ENCODE measurements around the gene UPF1.

The UPF1 gene

DNA sequence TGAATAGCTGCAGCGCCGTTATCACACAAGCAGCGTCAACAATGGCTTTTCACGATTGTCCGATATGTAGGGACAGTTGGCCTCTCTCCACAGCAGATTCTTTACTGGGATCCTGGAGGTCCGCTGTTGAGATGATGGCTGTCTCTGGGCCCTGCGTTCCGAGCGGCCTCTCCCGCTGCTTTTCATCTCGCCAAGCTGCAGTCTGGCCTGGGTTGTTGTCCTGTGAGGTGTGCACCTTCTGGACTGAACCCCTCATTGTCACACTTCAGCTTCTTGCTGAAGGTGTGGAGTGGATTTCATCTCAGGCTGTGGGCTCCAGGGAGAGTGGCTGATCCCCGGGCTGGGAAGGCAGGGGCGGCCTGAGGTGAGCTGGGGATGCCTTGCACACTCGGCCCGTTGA is 9.6 kb downstream of the UPF1 start:
- no peak overlapping the region for H3K27ac ChIP-seq (ENCODE audit: low read depth, low read length, severe bottlenecking)
- no peaks in the 10 kb centered on the region for H3K9me3 ChIP-seq (ENCODE audit: control insufficient read depth, low read length)
- H3K4me3 ChIP-seq (ENCODE audit: extremely low read depth, insufficient read depth, low read length, poor library complexity, severe bottlenecking): no peak overlapping the region
- peaks cover 9% of the 10 kb centered on the region for H3K4me1 ChIP-seq (ENCODE audit: control insufficient read depth, insufficient read depth, low read length, poor library complexity, severe bottlenecking)
- H3K36me3 ChIP-seq (ENCODE audit: control insufficient read depth, insufficient read depth, low read length): peaks cover 38% of the 10 kb centered on the region
- WGBS, 2 experiments (ENCODE audit: insufficient coverage in 2 of 2): 92 to 97% methylated on average over 13 to 15 of the region's 15 CpGs

GRCh38 chr19:18842166-18842565 is 10.4 kb downstream of the UPF1 start:
- Histone ChIP-seq H3K27ac (ENCODE audit: low read depth, low read length, severe bottlenecking) (no peak overlapping the region), H3K4me3 (ENCODE audit: extremely low read depth, insufficient read depth, low read length, poor library complexity, severe bottlenecking) (no peak overlapping the region)
- WGBS, 2 experiments (ENCODE audit: insufficient coverage in 2 of 2): 90 to 93% methylated on average over 5 to 7 of the region's 7 CpGs

GRCh38 chr19:18843960-18844359 is 12.2 kb downstream of the UPF1 start:
- Histone ChIP-seq H3K9me3 (ENCODE audit: control insufficient read depth, low read length) (no peaks in the 10 kb centered on the region), H3K27ac (ENCODE audit: low read depth, low read length, severe bottlenecking) (no peak overlapping the region), H3K4me1 (ENCODE audit: control insufficient read depth, insufficient read depth, low read length, poor library complexity, severe bottlenecking) (peaks cover 19% of the 10 kb centered on the region), H3K36me3 (ENCODE audit: control insufficient read depth, insufficient read depth, low read length) (peaks cover 29% of the 10 kb centered on the region), H3K4me3 (ENCODE audit: extremely low read depth, insufficient read depth, low read length, poor library complexity, severe bottlenecking) (no peak overlapping the region)
- 92 to 94% methylated on average over 4 to 6 of the region's 7 CpGs for WGBS, 2 experiments (ENCODE audit: insufficient coverage in 2 of 2)

More at GRCh38 chr19:18842166-18842565, 10.4 kb downstream of the UPF1 start:
- Histone ChIP-seq H3K9me3 (ENCODE audit: control insufficient read depth, low read length) (no peaks in the 10 kb centered on the region), H3K4me1 (ENCODE audit: control insufficient read depth, insufficient read depth, low read length, poor library complexity, severe bottlenecking) (peaks cover 12% of the 10 kb centered on the region), H3K36me3 (ENCODE audit: control insufficient read depth, insufficient read depth, low read length) (peaks cover 33% of the 10 kb centered on the region)

DNA sequence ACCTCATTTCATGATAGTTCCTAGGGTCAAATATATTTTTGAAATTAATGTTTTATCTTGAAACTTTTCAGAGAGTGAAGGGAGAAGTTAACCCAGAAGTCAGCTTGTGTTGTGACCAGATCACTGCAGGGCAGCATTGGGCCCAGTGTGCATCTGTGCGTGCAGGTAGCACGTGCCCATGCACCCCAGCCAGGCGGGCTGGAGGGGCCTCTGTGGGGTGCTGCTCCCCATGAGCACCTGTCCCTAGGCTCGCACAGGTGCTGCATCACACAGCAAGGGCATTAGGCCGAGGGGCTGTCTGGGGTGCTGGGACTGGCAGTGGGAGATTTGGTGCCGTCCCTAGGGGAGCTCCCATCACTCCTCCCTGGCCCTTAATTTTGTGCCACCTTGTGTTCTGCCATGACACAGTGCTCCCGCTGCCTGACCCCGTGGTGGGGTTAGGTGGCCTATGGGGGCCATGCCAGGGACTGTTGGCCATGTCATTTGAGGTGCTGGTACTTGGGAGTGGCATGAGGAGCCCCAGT is 13.1 kb downstream of the UPF1 start:
- H3K9me3 ChIP-seq (ENCODE audit: control insufficient read depth, low read length): no peaks in the 10 kb centered on the region
- no peak overlapping the region for H3K4me3 ChIP-seq (ENCODE audit: extremely low read depth, insufficient read depth, low read length, poor library complexity, severe bottlenecking)
- H3K27ac ChIP-seq (ENCODE audit: low read depth, low read length, severe bottlenecking): no peak overlapping the region
- H3K4me1 ChIP-seq (ENCODE audit: control insufficient read depth, insufficient read depth, low read length, poor library complexity, severe bottlenecking): peaks cover 23% of the 10 kb centered on the region
- peaks cover 28% of the 10 kb centered on the region for H3K36me3 ChIP-seq (ENCODE audit: control insufficient read depth, insufficient read depth, low read length)
- WGBS, 2 experiments (ENCODE audit: insufficient coverage in 2 of 2): 91 to 94% methylated on average over 6 of the region's 8 CpGs

DNA sequence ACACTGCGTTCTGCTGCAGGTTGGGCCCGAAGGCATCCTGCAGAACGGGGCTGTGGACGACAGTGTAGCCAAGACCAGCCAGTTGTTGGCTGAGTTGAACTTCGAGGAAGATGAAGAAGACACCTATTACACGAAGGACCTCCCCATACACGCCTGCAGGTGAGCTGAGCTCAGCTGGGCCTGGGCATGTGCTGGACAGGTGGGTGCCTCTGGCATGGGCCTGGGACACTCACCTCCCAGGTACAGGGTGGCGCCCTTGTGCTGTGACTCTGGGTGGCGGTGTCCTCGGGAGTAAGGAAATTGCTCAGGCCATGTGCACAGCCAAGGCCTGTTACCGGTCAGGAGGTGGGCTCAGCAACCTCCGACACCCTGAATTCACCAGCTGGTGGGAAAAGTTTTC is 14.2 kb downstream of the UPF1 start:
- WGBS, 2 experiments (ENCODE audit: insufficient coverage in 2 of 2): 91 to 96% methylated on average over 10 to 12 of the region's 12 CpGs
- peaks cover 39% of the 10 kb centered on the region for H3K36me3 ChIP-seq (ENCODE audit: control insufficient read depth, insufficient read depth, low read length)
- H3K4me3 ChIP-seq (ENCODE audit: extremely low read depth, insufficient read depth, low read length, poor library complexity, severe bottlenecking): no peak overlapping the region
- H3K4me1 ChIP-seq (ENCODE audit: control insufficient read depth, insufficient read depth, low read length, poor library complexity, severe bottlenecking): peaks cover 23% of the 10 kb centered on the region
- H3K27ac ChIP-seq (ENCODE audit: low read depth, low read length, severe bottlenecking): no peak overlapping the region
- H3K9me3 ChIP-seq (ENCODE audit: control insufficient read depth, low read length): no peaks in the 10 kb centered on the region

GRCh38 chr19:18846862-18847548 is 15.2 kb downstream of the UPF1 start:
- no peak overlapping the region for H3K27ac ChIP-seq (ENCODE audit: low read depth, low read length, severe bottlenecking)
- H3K4me3 ChIP-seq (ENCODE audit: extremely low read depth, insufficient read depth, low read length, poor library complexity, severe bottlenecking): no peak overlapping the region
- peaks cover 43% of the 10 kb centered on the region for H3K36me3 ChIP-seq (ENCODE audit: control insufficient read depth, insufficient read depth, low read length)
- no peaks in the 10 kb centered on the region for H3K9me3 ChIP-seq (ENCODE audit: control insufficient read depth, low read length)
- H3K4me1 ChIP-seq (ENCODE audit: control insufficient read depth, insufficient read depth, low read length, poor library complexity, severe bottlenecking): peaks cover 23% of the 10 kb centered on the region
- 76 to 80% methylated on average over 12 to 16 of the region's 19 CpGs for WGBS, 2 experiments (ENCODE audit: insufficient coverage in 2 of 2)

DNA sequence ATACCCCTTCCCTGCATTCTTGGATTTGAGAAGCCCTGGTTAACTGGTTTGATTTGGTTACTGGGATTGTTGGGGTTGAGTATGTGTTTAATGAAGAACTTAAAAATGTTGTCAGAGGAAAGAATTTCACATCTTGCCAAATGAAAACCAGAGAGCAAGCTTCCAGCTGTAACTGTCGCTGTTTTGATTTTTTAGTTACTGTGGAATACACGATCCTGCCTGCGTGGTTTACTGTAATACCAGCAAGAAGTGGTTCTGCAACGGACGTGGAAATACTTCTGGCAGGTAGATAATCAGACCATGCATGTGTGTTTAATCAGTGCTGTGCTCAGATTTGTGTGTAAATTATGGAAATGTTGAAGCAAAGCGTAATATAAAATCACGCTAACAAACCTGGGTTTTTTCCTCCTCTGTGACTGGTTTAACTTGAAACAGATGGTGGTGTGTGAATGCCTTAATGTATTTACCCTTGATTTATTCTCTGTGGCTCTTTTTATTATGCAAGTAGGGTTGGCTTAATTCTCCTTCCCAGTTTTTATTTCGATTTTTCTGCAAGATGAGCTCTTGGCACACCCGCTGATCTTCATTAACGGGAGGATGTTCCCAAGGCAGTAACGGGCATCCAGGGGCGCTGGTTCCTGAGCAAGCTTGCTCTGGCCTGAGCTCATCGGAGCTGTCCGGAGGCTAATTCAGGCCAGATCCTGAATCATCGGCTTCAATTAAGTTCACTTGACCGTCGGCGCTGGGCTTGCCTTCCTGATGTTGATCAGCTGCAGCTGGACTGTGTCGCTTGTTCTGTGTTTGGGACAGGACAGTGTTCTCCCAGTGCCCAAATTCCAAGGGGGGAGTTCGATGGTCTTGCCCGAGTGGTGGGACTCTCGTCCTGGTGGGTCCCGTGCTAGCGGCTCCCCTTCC is 16.0 kb downstream of the UPF1 start:
- Histone ChIP-seq H3K9me3 (ENCODE audit: control insufficient read depth, low read length) (no peaks in the 10 kb centered on the region), H3K4me3 (ENCODE audit: extremely low read depth, insufficient read depth, low read length, poor library complexity, severe bottlenecking) (no peak overlapping the region), H3K27ac (ENCODE audit: low read depth, low read length, severe bottlenecking) (no peak overlapping the region), H3K4me1 (ENCODE audit: control insufficient read depth, insufficient read depth, low read length, poor library complexity, severe bottlenecking) (peaks cover 23% of the 10 kb centered on the region), H3K36me3 (ENCODE audit: control insufficient read depth, insufficient read depth, low read length) (peaks cover 51% of the 10 kb centered on the region)
- 96 to 97% methylated on average over 17 to 20 of the region's 24 CpGs for WGBS, 2 experiments (ENCODE audit: insufficient coverage in 2 of 2)

DNA sequence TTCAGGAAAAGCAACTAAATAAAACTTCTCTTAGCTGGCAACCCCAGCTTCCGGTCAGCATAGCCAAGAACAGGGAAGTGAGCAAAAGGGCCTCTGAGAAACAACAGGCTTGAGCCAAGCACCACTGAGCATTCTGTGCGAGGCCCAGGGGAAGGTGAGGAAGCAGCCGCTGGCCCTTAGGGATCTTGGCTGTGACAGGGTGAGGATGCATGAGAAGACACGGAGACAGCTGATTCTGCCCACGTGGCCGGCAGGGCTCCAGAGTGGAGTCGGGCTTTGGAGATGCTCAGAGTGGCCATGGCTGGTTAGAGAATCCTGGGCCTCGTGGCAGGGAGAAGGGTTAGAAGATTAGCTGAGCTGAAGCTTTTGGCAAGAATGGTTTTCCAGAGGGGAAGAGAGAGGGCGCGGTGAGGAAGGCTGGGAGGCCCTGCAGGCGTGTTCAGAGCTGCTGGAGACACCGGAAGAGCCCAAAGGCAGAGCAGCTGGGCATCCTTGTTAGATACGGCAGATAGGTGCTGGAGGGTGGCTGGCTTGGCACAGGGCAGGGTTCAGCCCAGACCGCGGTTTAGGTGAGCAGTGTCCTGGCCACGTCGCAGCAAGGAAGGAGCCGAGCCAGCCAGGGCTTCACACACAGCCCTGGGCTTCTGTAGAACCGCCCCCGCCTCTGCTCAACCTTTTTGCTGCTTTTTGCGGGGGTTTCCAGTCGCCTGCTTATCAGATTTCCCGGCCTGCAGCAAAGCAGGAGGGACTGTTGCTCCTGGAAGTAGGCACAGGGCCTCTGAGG is 17.3 kb downstream of the UPF1 start:
- Histone ChIP-seq H3K4me3 (ENCODE audit: extremely low read depth, insufficient read depth, low read length, poor library complexity, severe bottlenecking) (no peak overlapping the region), H3K36me3 (ENCODE audit: control insufficient read depth, insufficient read depth, low read length) (peaks cover 63% of the 10 kb centered on the region), H3K4me1 (ENCODE audit: control insufficient read depth, insufficient read depth, low read length, poor library complexity, severe bottlenecking) (peaks cover 19% of the 10 kb centered on the region), H3K9me3 (ENCODE audit: control insufficient read depth, low read length) (no peaks in the 10 kb centered on the region), H3K27ac (ENCODE audit: low read depth, low read length, severe bottlenecking) (no peak overlapping the region)
- WGBS, 2 experiments (ENCODE audit: insufficient coverage in 2 of 2): 86 to 87% methylated on average over 22 to 23 of the region's 23 CpGs

DNA sequence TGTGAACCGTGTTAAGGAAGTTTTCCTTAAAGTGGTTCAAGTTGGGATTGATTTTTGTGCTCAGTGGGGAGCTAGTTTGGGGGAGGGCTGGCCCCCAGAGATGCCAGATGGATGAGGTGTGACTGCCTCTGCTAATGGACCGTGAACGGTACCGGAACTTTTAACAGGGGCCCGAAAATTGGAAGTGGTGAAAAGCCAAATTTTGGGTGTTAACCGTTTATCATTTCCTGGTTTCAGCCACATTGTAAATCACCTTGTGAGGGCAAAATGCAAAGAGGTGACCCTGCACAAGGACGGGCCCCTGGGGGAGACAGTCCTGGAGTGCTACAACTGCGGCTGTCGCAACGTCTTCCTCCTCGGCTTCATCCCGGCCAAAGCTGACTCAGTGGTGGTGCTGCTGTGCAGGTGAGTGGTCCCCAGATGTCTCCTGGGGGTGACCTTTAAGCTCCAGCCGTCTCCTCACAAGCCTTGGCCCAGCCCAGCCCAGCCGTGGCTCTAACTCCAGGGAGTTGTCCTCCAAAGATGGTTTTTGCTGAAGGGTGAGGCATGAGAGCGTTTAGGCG is 18.2 kb downstream of the UPF1 start:
- Histone ChIP-seq H3K9me3 (ENCODE audit: control insufficient read depth, low read length) (no peaks in the 10 kb centered on the region), H3K4me3 (ENCODE audit: extremely low read depth, insufficient read depth, low read length, poor library complexity, severe bottlenecking) (no peak overlapping the region), H3K4me1 (ENCODE audit: control insufficient read depth, insufficient read depth, low read length, poor library complexity, severe bottlenecking) (peaks cover 19% of the 10 kb centered on the region), H3K36me3 (ENCODE audit: control insufficient read depth, insufficient read depth, low read length) (peaks cover 72% of the 10 kb centered on the region), H3K27ac (ENCODE audit: low read depth, low read length, severe bottlenecking) (no peak overlapping the region)
- 90 to 94% methylated on average over 14 to 15 of the region's 16 CpGs for WGBS, 2 experiments (ENCODE audit: insufficient coverage in 2 of 2)
